G401 (cell line): ENCODE data around the gene TYW1B. TPM values are rescaled to one million over a fixed set of nuclear protein-coding genes. Genes with fewer than 3 reads are reported as not detected.
"Not testable (repeated sequence)": the region's sequence is repeated elsewhere in the genome, so short reads cannot be mapped to it uniquely, and the experiment has no call there.

ENCODE experiments used
- DNase-seq: peaks from one replicate; pipeline ENCODE4 v3.0.0-alpha.2; 2015; ENCODE audit warnings: low spot score
- in situ Hi-C: cut with HindIII; loops from 2 replicates; pipeline ENCODE4 v1.10.0; 2016; ENCODE audit warnings: low sequenced_read_pairs, mixed read lengths
- total RNA-seq: library from RNA; depleted of rRNA; stranded (reverse); fragments of >200 nt; shearing (Covaris generic); gene quantifications from 2 replicates; pipeline ENCODE4 v1.2.3, GENCODE V29; 2014; rRNA removed

Gene TYW1B
- total RNA-seq, 1 experiment from 2014 or later: 0.61 TPM

- in situ Hi-C loops: no loop called here
- DNase-seq: no peak
Observed at GRCh38 chr7:72540923-72541322, 287.1 kb downstream of the TYW1B start.

GRCh38 chr7:72540106-72540611 is 287.8 kb downstream of the TYW1B start:
- in situ Hi-C loops: no loop called here
- DNase-seq: no peak

GRCh38 chr7:72539702-72540101 is 288.3 kb downstream of the TYW1B start:
- DNase-seq: no peak
- in situ Hi-C loops: no loop called here

- in situ Hi-C loops: no loop called here
- DNase-seq: no peak
Observed at GRCh38 chr7:72538856-72539255, 289.1 kb downstream of the TYW1B start.

- in situ Hi-C loops: no loop called here
- no peak for DNase-seq
Observed at GRCh38 chr7:72538147-72538546, 289.9 kb downstream of the TYW1B start.

GRCh38 chr7:72536038-72536437 is 292.0 kb downstream of the TYW1B start:
- peak; percentile 42 for DNase-seq

GRCh38 chr7:72531048-72531447 is 297.0 kb downstream of the TYW1B start:
- DNase-seq, in situ Hi-C loops: not testable (repeated sequence)

More at GRCh38 chr7:72536038-72536437, 292.0 kb downstream of the TYW1B start:
- in situ Hi-C loops: not testable (repeated sequence)

Other genes with a start within 250 kb of the TYW1B start
- gene POM121, start 96.9 kb upstream of the TYW1B start, total RNA-seq: 3.2 and 4.4 TPM in 2 replicates
- gene TRIM74, start 141.3 kb upstream of the TYW1B start, total RNA-seq: 4.7 TPM in 1 of 2 replicates, not detected in the other
- not detected in 2 replicates for gene SPDYE8, start 201.6 kb upstream of the TYW1B start, total RNA-seq
- not detected in 2 replicates for gene SPDYE11, start 229.7 kb upstream of the TYW1B start, total RNA-seq